PC-9 (cell line): ENCODE measurements around the gene SPEF1.

Experiments used
- CTCF ChIP-seq: fragments of 200-600 bp; sonication (generic); conservative IDR thresholded peaks from 2 replicates; pipeline ENCODE4 v1.6.1; 2017; ENCODE audit warnings: mixed run types, antibody characterized with exemption, mild to moderate bottlenecking, moderate library complexity
- EZH2 ChIP-seq: fragments of 200-600 bp; sonication (generic); IDR thresholded peaks from 2 replicates; pipeline ENCODE4 v1.8.0; 2017; ENCODE audit warnings: antibody characterized with exemption, low read depth

GRCh38 chr20:3795511-3796468 lies 14.5 kb upstream of the SPEF1 start, which contains the start of gene CDC25B:
- TF ChIP-seq CTCF (peak; percentile 54; the same call in 1 of the 2 replicates), EZH2 (no peak)
